H1 (cell line): ENCODE data around the gene VSTM2B. TPM values are rescaled to one million over a fixed set of nuclear protein-coding genes. Genes with fewer than 3 reads are reported as not detected.

ENCODE experiments used
- CTCF ChIA-PET: fragments of 300-600 bp; sonication (Branson Sonifier 250); formaldehyde crosslinking; loops from one replicate; lab custom pipeline; 2021; ENCODE audit not compliant: partially characterized antibody; lab: Charles Lee
- POLR2A ChIA-PET: fragments of 300-600 bp; sonication (Branson Sonifier 250); formaldehyde crosslinking; loops from one replicate; lab custom pipeline; 2021; ENCODE audit warnings: inconsistent platforms; ENCODE audit not compliant: partially characterized antibody; lab: Charles Lee
- DNase-seq, 2 experiments: peaks; one replicate each; pipeline versions ENCODE4 v3.0.0 to v3.0.0-alpha.2; 2010 to 2022; ENCODE audit warnings: low spot score in 2 of 2, low read depth in 1 of 2, mixed read lengths in 1 of 2
- FAIRE-seq: peaks from 2 replicates; lab custom pipeline; 2011; peaks lifted over from hg19 to GRCh38; lab: Jason Lieb, UNC
- H2AFZ ChIP-seq: 2 replicates; pipeline ENCODE4 v1.8.1; 2012; ENCODE audit warnings: low read length, inconsistent platforms
- H2AK5ac ChIP-seq: 2 replicates; pipeline ENCODE4 v1.6.1; 2013; ENCODE audit warnings: low read depth, low read length
- H2BK120ac ChIP-seq: replicated peaks from 2 replicates; pipeline ENCODE3; 2013; ENCODE audit warnings: low read depth, low read length, inconsistent platforms
- H2BK12ac ChIP-seq: 2 replicates; pipeline ENCODE4 v1.6.1; 2013; ENCODE audit warnings: low read depth, low read length
- H2BK15ac ChIP-seq: 2 replicates; pipeline ENCODE4 v1.6.1; 2013; ENCODE audit warnings: low read length
- H2BK20ac ChIP-seq: 2 replicates; pipeline ENCODE4 v1.6.1; 2013; ENCODE audit warnings: low read length
- H2BK5ac ChIP-seq: 2 replicates; pipeline ENCODE4 v1.6.1; 2013; ENCODE audit warnings: low read depth, low read length
- H3K14ac ChIP-seq: 2 replicates; pipeline ENCODE4 v1.6.1; 2013; ENCODE audit warnings: inconsistent platforms; ENCODE audit not compliant: insufficient read length
- H3K18ac ChIP-seq: 2 replicates; pipeline ENCODE4 v1.6.1; 2013; ENCODE audit warnings: low read length; ENCODE audit errors: extremely low read depth
- H3K23ac ChIP-seq: 2 replicates; pipeline ENCODE4 v1.6.1; 2013; ENCODE audit warnings: inconsistent platforms; ENCODE audit not compliant: insufficient read length
- H3K23me2 ChIP-seq: 2 replicates; pipeline ENCODE4 v1.6.1; 2013; ENCODE audit warnings: low read depth, low read length
- H3K27ac ChIP-seq: 2 replicates; pipeline ENCODE4 v1.6.1; 2011; ENCODE audit warnings: low read depth, low read length, inconsistent platforms
- H3K27me3 ChIP-seq, 4 experiments: replicated peaks in 1 of 4; 1 replicate in 1 of 4; 2 replicates in 3 of 4; pipeline versions ENCODE4 v1.6.1 to v1.8.1; 2011 to 2013; ENCODE audit warnings: low read length in 3 of 4, mild to moderate bottlenecking in 3 of 4, inconsistent platforms in 2 of 4, mixed read lengths in 2 of 4, moderate library complexity in 1 of 4; ENCODE audit not compliant: control insufficient read depth in 3 of 4, insufficient read depth in 3 of 4; ENCODE audit errors: extremely low read depth in 1 of 4
- H3K36me3 ChIP-seq, 4 experiments: 2 replicates each; pipeline versions ENCODE4 v1.6.1 to v1.8.1; 2011 to 2013; ENCODE audit warnings: mild to moderate bottlenecking in 4 of 4, low read length in 3 of 4, moderate library complexity in 2 of 4, control low read depth in 1 of 4, inconsistent platforms in 1 of 4; ENCODE audit not compliant: insufficient read depth in 4 of 4, control insufficient read depth in 2 of 4
- H3K4ac ChIP-seq: replicated peaks from 2 replicates; pipeline ENCODE3; 2013; ENCODE audit warnings: low read length, low read depth, mixed read lengths, inconsistent platforms; ENCODE audit not compliant: insufficient read length
- H3K4me1 ChIP-seq, 4 experiments: replicated peaks in 1 of 4; 1 replicate in 1 of 4; 2 replicates in 3 of 4; pipeline versions ENCODE4 v1.6.1 to v1.8.1; 2011 to 2013; ENCODE audit warnings: low read length in 3 of 4, inconsistent platforms in 2 of 4, mixed read lengths in 1 of 4; ENCODE audit not compliant: insufficient read depth in 4 of 4, control insufficient read depth in 3 of 4
- H3K4me2 ChIP-seq, 2 experiments: 2 replicates each; pipeline versions ENCODE4 v1.6.1 to v1.8.1; 2011 to 2013; ENCODE audit warnings: low read depth in 2 of 2, low read length in 2 of 2, control low read depth in 1 of 2, inconsistent platforms in 1 of 2, mild to moderate bottlenecking in 1 of 2; ENCODE audit not compliant: insufficient read depth in 1 of 2
- H3K4me3 ChIP-seq, 4 experiments: fragments of 200-600, 300-600 bp in 1 of 4; sonication (generic), shearing (Covaris generic), sonication (Bioruptor Twin) in 1 of 4; 2 replicates each; pipeline versions ENCODE4 v1.5.1 to v1.8.1; 2011 to 2016; ENCODE audit warnings: low read length in 4 of 4, low read depth in 3 of 4, control low read depth in 2 of 4, inconsistent platforms in 2 of 4, mild to moderate bottlenecking in 2 of 4, mixed read lengths in 1 of 4, moderate library complexity in 1 of 4; ENCODE audit not compliant: insufficient read depth in 2 of 4; ENCODE audit errors: extremely low read depth in 1 of 4
- H3K56ac ChIP-seq: replicated peaks from 2 replicates; pipeline ENCODE3; 2013; ENCODE audit warnings: low read depth, mild to moderate bottlenecking, mixed read lengths, low read length, inconsistent platforms; ENCODE audit not compliant: insufficient read length
- H3K79me1 ChIP-seq: 2 replicates; pipeline ENCODE4 v1.6.1; 2013; ENCODE audit warnings: low read depth, low read length, control low read depth
- H3K79me2 ChIP-seq, 2 experiments: 2 replicates each; pipeline versions ENCODE4 v1.6.1 to v1.8.1; 2012 to 2013; ENCODE audit warnings: low read length in 2 of 2, mild to moderate bottlenecking in 2 of 2, inconsistent platforms in 1 of 2; ENCODE audit not compliant: insufficient read depth in 2 of 2, control insufficient read depth in 1 of 2
- H3K9ac ChIP-seq, 4 experiments: replicated peaks in 1 of 4; 1 replicate in 1 of 4; 2 replicates in 3 of 4; pipeline versions ENCODE4 v1.6.1 to v1.8.1; 2011 to 2013; ENCODE audit warnings: low read depth in 3 of 4, low read length in 3 of 4, control low read depth in 2 of 4, mild to moderate bottlenecking in 2 of 4, moderate library complexity in 2 of 4, inconsistent platforms in 1 of 4; ENCODE audit errors: extremely low read depth in 1 of 4
- H3K9me3 ChIP-seq, 2 experiments: 2 replicates each; pipeline versions ENCODE4 v1.6.1 to v1.8.1; 2012 to 2013; ENCODE audit warnings: mild to moderate bottlenecking in 2 of 2, moderate library complexity in 2 of 2, control low read depth in 1 of 2, inconsistent platforms in 1 of 2, low read depth in 1 of 2, low read length in 1 of 2, mixed read lengths in 1 of 2; ENCODE audit not compliant: insufficient read depth in 2 of 2
- H4K20me1 ChIP-seq, 2 experiments: replicated peaks in 1 of 2; 2 replicates each; pipeline versions ENCODE3 to v1.8.1; 2011 to 2013; ENCODE audit warnings: inconsistent platforms in 2 of 2, low read length in 2 of 2, mild to moderate bottlenecking in 1 of 2; ENCODE audit not compliant: insufficient read depth in 2 of 2, control insufficient read depth in 1 of 2
- H4K5ac ChIP-seq: 2 replicates; pipeline ENCODE4 v1.6.1; 2013; ENCODE audit warnings: low read length, low read depth, mixed read lengths, inconsistent platforms; ENCODE audit not compliant: insufficient read length
- H4K8ac ChIP-seq: 2 replicates; pipeline ENCODE4 v1.8.0; 2013; ENCODE audit warnings: mild to moderate bottlenecking, moderate library complexity, low read length, inconsistent platforms; ENCODE audit not compliant: insufficient read depth; ENCODE audit errors: extremely low read depth
- H4K91ac ChIP-seq: replicated peaks from 2 replicates; pipeline ENCODE3; 2013; ENCODE audit warnings: low read length, mixed read lengths, inconsistent platforms; ENCODE audit not compliant: insufficient read length
- FOSL1 ChIP-seq: IDR thresholded peaks from 2 replicates; pipeline ENCODE4 v1.6.1; 2011; ENCODE audit warnings: mild to moderate bottlenecking, low read depth, low read length, moderate library complexity; ENCODE audit not compliant: insufficient read depth
- WGBS, 2 experiments: shearing (Covaris generic) in 1 of 2; methylation state at CpG; one replicate each; pipeline versions ENCODE4 v1.1.6 to v1.1.7; 2013 to 2015; ENCODE audit warnings: low lambda C conversion rate in 2 of 2, mixed read lengths in 2 of 2, inconsistent platforms in 1 of 2, low coverage in 1 of 2, missing lambda C conversion rate in 1 of 2; ENCODE audit not compliant: insufficient replicate concordance in 2 of 2, insufficient coverage in 1 of 2, insufficient read length in 1 of 2; ENCODE audit errors: extremely low coverage in 1 of 2, missing lambda C conversion rate in 1 of 2; 5-methylcytosine and 5-hydroxymethylcytosine counted together
- polyA plus RNA-seq, 7 experiments: library from polyadenylated mRNA; depleted of rRNA in 3 of 7; stranded (reverse) in 5 of 7; unstranded in 2 of 7; fragments of >200 nt in 5 of 7; fragments of 200-250 nt in 2 of 7; gene quantifications; 1 replicate in 5 of 7; 2 replicates in 1 of 7; 4 replicates in 1 of 7; pipeline versions ENCODE4 v1.2.1 to v1.2.3, GENCODE V29; 2011 to 2013; ENCODE audit warnings: missing spikeins in 2 of 7, mixed read lengths in 2 of 7
- total RNA-seq: library from RNA; stranded (reverse); fragmentation: NEBNext Ultra II Directional; extraction: Animal tissue kit (Norgen Biotek cat#: 25700); gene quantifications from 2 replicates; pipeline ENCODE4 v1.2.1, GENCODE V29; 2021

The VSTM2B gene
- total and polyA plus RNA-seq, 2 of the 8 experiments (the other 6 are each of a cell fraction or from before 2014, with no cell fraction given): 0.82 to 1.5 TPM

DNA sequence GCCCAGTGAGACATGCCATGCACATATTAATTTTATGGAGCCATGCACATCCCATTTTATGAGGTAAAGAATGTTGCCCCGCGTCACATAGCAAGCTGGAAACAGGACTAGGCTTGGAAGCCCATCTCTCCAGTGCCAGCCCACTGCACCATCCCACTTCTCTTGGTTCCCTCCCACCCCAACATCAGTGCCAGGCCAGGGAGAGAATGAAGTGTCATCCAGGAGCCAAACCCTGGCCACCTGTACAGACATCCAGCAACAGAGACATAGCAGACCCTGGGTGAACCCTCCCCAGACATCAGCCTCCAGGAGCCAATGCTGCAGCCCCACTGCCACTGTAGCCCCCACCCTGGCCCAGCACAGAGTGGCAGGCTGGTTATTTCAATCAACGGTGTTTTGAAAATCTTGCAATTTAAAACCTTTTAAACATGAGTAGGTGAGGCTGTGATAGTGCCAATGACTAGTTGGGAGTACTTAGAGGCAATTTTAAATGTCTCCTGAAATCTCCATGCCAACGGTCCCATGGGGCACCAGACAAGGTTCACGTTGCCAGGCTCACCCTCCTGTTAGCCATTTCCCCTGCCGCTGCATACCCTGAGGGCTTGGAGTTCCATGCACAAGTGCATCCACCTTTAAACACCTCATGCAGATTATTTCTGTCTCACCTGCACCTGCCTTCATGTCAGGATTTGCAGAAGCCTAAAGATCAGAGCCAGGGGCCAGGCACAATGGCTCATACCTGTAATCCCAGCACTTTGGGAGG is 34.7 kb downstream of the VSTM2B start:
- no peak overlapping the region for H4K5ac ChIP-seq
- DNase-seq: no peak
- H3K27me3 ChIP-seq: no peaks in the 10 kb centered on the region
- no peak overlapping the region for H2BK15ac ChIP-seq
- H2AK5ac ChIP-seq: no peak overlapping the region
- H2BK5ac ChIP-seq: no peak overlapping the region
- H3K27ac ChIP-seq: no peak overlapping the region
- no peak overlapping the region for H3K23ac ChIP-seq
- H3K4ac ChIP-seq: no peak overlapping the region
- no peaks in the 10 kb centered on the region for H3K79me1 ChIP-seq
- ChIA-PET CTCF (no interaction called here), POLR2A (no interaction called here)
- no peak overlapping the region for H3K18ac ChIP-seq
- H3K4me2 ChIP-seq: no peak overlapping the region
- WGBS, 2 experiments: 93% methylated on average over 6 of the region's 6 CpGs; no CpG with 5 or more reads in 1 of the 2 experiments
- no peak overlapping the region for H3K14ac ChIP-seq
- H2BK20ac ChIP-seq: no peak overlapping the region
- H3K23me2 ChIP-seq: no peaks in the 10 kb centered on the region
- no peak overlapping the region for H3K9ac ChIP-seq
- no peak overlapping the region for H2BK12ac ChIP-seq
- peaks cover 4 to 13% of the 10 kb centered on the region in 2 experiments; a peak in 2 of 4 replicates for H3K9me3 ChIP-seq
- no peak overlapping the region for H2BK120ac ChIP-seq
- H2AFZ ChIP-seq: no peak overlapping the region
- H4K91ac ChIP-seq: no peak overlapping the region
- FAIRE-seq: no peak
- no peak overlapping the region for H4K8ac ChIP-seq
- no peak overlapping the region for H3K4me3 ChIP-seq
- peaks cover 0 to 3% of the 10 kb centered on the region in 2 experiments for H4K20me1 ChIP-seq
- no peak overlapping the region for H3K56ac ChIP-seq
- H3K36me3 ChIP-seq: no peaks in the 10 kb centered on the region
- no peaks in the 10 kb centered on the region for H3K79me2 ChIP-seq
- peaks cover 0 to 5% (median 0%) of the 10 kb centered on the region in 4 experiments; a peak in 2 of 7 replicates for H3K4me1 ChIP-seq
- no peak for TF ChIP-seq FOSL1
